Panc1 (cell line): Measurements from ENCODE around the gene PTPRH. TPM values are rescaled to one million over a fixed set of nuclear protein-coding genes. Genes with fewer than 3 reads are reported as not detected.

Experiments used
- ATAC-seq: fragments of 200-7000 bp; cut with Tn5 transposase; 2 replicates; pipeline ENCODE4 v1.9.1; 2020; ENCODE audit warnings: mild to moderate bottlenecking, moderate library complexity
- BruUV-seq: library from RNA; stranded (reverse); fragments of 400-500 nt; replicated peaks from 2 replicates; lab custom pipeline; 2021; lab: Mats Ljungman, UMichigan
- CTCF ChIA-PET: fragments of 300-600 bp; sonication (Branson Sonifier 250); formaldehyde crosslinking; loops from one replicate; lab custom pipeline; 2022; ENCODE audit warnings: antibody characterized with exemption; lab: Charles Lee
- POLR2A ChIA-PET: fragments of 300-600 bp; sonication (Branson Sonifier 250); formaldehyde crosslinking; loops from one replicate; lab custom pipeline; 2022; ENCODE audit warnings: antibody characterized with exemption; lab: Charles Lee
- DNase-seq: peaks from one replicate; pipeline ENCODE4 v3.0.0-alpha.2; 2010; ENCODE audit warnings: low read depth, low spot score
- H3K27ac ChIP-seq: 2 replicates; pipeline ENCODE4 v1.5.1; 2011; ENCODE audit warnings: mild to moderate bottlenecking, low read length, inconsistent platforms
- H3K27me3 ChIP-seq: fragments of 200-500 bp; sonication (Bioruptor generic); 2 replicates; pipeline ENCODE4 v1.6.0; 2014; ENCODE audit warnings: low read length, inconsistent platforms; ENCODE audit not compliant: control insufficient read depth, insufficient read depth
- H3K36me3 ChIP-seq: fragments of 200-500 bp; sonication (Bioruptor generic); 2 replicates; pipeline ENCODE4 v1.5.1; 2014; ENCODE audit warnings: inconsistent platforms, mild to moderate bottlenecking, low read length, moderate library complexity; ENCODE audit not compliant: control insufficient read depth, insufficient read depth
- H3K4me1 ChIP-seq: 2 replicates; pipeline ENCODE4 v1.5.1; 2011; ENCODE audit warnings: inconsistent platforms, mild to moderate bottlenecking, low read length, moderate library complexity; ENCODE audit not compliant: control insufficient read depth, insufficient read depth
- H3K4me3 ChIP-seq, 2 experiments: 2 replicates each; pipeline ENCODE4 v1.5.1; 2011 to 2012; ENCODE audit warnings: low read depth in 2 of 2, low read length in 2 of 2, mild to moderate bottlenecking in 2 of 2, inconsistent platforms in 1 of 2, moderate library complexity in 1 of 2
- H3K9me3 ChIP-seq: fragments of 200-500 bp; sonication (Bioruptor generic); 2 replicates; pipeline ENCODE4 v1.5.1; 2014; ENCODE audit warnings: low read depth, mild to moderate bottlenecking, inconsistent platforms, low read length, moderate library complexity; ENCODE audit not compliant: control insufficient read depth, insufficient read depth
- POLR2AphosphoS5 ChIP-seq: IDR thresholded peaks from 2 replicates; pipeline ENCODE4 v1.6.1; 2012; ENCODE audit warnings: mild to moderate bottlenecking, low read depth, low read length, moderate library complexity
- SIN3A ChIP-seq: IDR thresholded peaks from 2 replicates; pipeline ENCODE4 v1.6.1; 2012; ENCODE audit warnings: low read depth, mild to moderate bottlenecking, low read length, moderate library complexity, borderline replicate concordance; ENCODE audit not compliant: insufficient read depth
- TCF7L2 ChIP-seq: IDR thresholded peaks from 2 replicates; pipeline ENCODE4 v1.6.1; 2011; ENCODE audit warnings: mild to moderate bottlenecking, low read depth, low read length, inconsistent platforms
- in situ Hi-C: cut with HindIII; loops from 2 replicates; pipeline ENCODE4 v1.10.0; 2016; ENCODE audit warnings: low sequenced_read_pairs, low pct_unique_long_range_greater_than_20kb
- intact Hi-C: fragments of 100-400 bp; cut with micrococcal nuclease; formaldehyde crosslinking; loops from one replicate; pipeline ENCODE4 v1.10.0; 2022; ENCODE audit not compliant: unreplicated experiment
- total RNA-seq: library from RNA; stranded (reverse); gene quantifications from one replicate; pipeline ENCODE4 v1.2.1, GENCODE V29; 2021; ENCODE audit not compliant: unreplicated experiment
- TF ChIP-seq, protein P1 (sequence below): fragments of 450-650 bp; IDR thresholded peaks from 2 replicates; pipeline ENCODE4 v1.5.1; 2017; ENCODE audit warnings: mild to moderate bottlenecking
- TF ChIP-seq, protein P2 (sequence below), 2 experiments: IDR thresholded peaks; 2 replicates each; pipeline ENCODE4 v1.6.1; 2011 to 2012; ENCODE audit warnings: low read depth in 2 of 2, control low read depth in 1 of 2, low read length in 1 of 2, mild to moderate bottlenecking in 1 of 2, moderate library complexity in 1 of 2; ENCODE audit not compliant: insufficient read depth in 1 of 2

Gene PTPRH
- total RNA-seq, 1 experiment from 2014 or later = 42.8 TPM

DNA sequence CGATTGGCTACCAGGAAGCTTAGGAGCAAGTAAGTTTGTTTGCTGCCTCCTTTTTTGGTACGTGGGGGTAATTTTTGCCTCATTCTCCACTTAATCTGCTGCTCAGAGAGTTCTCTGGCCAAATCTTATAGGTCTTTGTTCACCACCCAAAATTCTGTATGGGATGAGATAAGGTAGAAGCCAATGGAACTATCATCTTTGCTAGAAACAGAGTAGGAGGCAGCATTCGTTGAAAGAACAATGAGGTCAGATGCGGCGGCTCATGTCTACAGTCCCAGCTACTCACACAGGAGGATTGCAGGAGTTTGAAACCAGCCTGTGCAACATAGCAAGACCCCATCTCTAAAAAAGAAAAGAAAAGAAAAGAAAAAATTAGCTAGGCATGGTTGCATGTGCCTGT is 37.9 kb downstream of the PTPRH start:
- peaks cover 8% of the 10 kb centered on the region for H3K4me1 ChIP-seq
- no peaks in the 10 kb centered on the region for H3K9me3 ChIP-seq
- ATAC-seq = no peak
- no peak for DNase-seq
- no peaks in the 10 kb centered on the region for H3K36me3 ChIP-seq
- no peaks in the 10 kb centered on the region for H3K27me3 ChIP-seq
- H3K4me3 ChIP-seq = no peak overlapping the region
- TF ChIP-seq, protein P1, sequence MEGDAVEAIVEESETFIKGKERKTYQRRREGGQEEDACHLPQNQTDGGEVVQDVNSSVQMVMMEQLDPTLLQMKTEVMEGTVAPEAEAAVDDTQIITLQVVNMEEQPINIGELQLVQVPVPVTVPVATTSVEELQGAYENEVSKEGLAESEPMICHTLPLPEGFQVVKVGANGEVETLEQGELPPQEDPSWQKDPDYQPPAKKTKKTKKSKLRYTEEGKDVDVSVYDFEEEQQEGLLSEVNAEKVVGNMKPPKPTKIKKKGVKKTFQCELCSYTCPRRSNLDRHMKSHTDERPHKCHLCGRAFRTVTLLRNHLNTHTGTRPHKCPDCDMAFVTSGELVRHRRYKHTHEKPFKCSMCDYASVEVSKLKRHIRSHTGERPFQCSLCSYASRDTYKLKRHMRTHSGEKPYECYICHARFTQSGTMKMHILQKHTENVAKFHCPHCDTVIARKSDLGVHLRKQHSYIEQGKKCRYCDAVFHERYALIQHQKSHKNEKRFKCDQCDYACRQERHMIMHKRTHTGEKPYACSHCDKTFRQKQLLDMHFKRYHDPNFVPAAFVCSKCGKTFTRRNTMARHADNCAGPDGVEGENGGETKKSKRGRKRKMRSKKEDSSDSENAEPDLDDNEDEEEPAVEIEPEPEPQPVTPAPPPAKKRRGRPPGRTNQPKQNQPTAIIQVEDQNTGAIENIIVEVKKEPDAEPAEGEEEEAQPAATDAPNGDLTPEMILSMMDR = no peak
- TF ChIP-seq TCF7L2 (no peak), SIN3A (no peak), POLR2AphosphoS5 (no peak)
- TF ChIP-seq, protein P2, sequence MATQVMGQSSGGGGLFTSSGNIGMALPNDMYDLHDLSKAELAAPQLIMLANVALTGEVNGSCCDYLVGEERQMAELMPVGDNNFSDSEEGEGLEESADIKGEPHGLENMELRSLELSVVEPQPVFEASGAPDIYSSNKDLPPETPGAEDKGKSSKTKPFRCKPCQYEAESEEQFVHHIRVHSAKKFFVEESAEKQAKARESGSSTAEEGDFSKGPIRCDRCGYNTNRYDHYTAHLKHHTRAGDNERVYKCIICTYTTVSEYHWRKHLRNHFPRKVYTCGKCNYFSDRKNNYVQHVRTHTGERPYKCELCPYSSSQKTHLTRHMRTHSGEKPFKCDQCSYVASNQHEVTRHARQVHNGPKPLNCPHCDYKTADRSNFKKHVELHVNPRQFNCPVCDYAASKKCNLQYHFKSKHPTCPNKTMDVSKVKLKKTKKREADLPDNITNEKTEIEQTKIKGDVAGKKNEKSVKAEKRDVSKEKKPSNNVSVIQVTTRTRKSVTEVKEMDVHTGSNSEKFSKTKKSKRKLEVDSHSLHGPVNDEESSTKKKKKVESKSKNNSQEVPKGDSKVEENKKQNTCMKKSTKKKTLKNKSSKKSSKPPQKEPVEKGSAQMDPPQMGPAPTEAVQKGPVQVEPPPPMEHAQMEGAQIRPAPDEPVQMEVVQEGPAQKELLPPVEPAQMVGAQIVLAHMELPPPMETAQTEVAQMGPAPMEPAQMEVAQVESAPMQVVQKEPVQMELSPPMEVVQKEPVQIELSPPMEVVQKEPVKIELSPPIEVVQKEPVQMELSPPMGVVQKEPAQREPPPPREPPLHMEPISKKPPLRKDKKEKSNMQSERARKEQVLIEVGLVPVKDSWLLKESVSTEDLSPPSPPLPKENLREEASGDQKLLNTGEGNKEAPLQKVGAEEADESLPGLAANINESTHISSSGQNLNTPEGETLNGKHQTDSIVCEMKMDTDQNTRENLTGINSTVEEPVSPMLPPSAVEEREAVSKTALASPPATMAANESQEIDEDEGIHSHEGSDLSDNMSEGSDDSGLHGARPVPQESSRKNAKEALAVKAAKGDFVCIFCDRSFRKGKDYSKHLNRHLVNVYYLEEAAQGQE (IDR thresholded peaks at IDR 0.05; ENCODE audit: insufficient read depth in 1 of 2, low read depth in 2 of 2, low read length in 1 of 2) = no peak
- BruUV-seq = no TSS peak
- no peak overlapping the region for H3K27ac ChIP-seq
- intact Hi-C loops = no loop called here
- ChIA-PET CTCF (no interaction called here), POLR2A (no interaction called here)
- in situ Hi-C loops = no loop called here

DNA sequence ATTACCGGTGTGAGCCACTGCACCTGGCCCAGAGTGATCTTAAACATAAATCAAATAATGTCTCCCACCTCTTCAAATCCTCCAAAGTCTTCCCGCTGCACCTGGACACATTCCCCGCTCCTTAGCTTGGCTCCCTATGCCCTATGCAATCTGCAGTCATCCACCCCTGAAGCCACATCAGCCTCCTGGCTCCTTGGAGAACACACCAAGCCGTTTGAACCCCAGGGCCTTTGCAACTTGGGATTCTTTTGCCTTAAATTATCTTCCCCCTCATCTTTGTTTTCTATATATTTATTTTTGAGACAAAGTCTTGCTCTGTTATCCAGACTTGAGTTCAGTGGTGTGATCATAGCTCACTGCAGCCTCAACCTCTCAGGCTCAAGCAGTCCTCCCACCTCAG is 40.2 kb downstream of the PTPRH start:
- POLR2A ChIA-PET = no interaction called here
- no peaks in the 10 kb centered on the region for H3K27me3 ChIP-seq
- no peaks in the 10 kb centered on the region for H3K36me3 ChIP-seq
- in situ Hi-C loops = no loop called here
- H3K9me3 ChIP-seq = no peaks in the 10 kb centered on the region
- peaks cover 11% of the 10 kb centered on the region for H3K4me1 ChIP-seq
- no peak for DNase-seq
- no peak overlapping the region for H3K4me3 ChIP-seq
- intact Hi-C loops = no loop called here
- TF ChIP-seq TCF7L2 (no peak), SIN3A (no peak), POLR2AphosphoS5 (no peak)
- TF ChIP-seq, protein P1 = no peak
- TF ChIP-seq, protein P2 (IDR thresholded peaks at IDR 0.05; ENCODE audit: insufficient read depth in 1 of 2, low read depth in 2 of 2, low read length in 1 of 2) = no peak
- CTCF ChIA-PET = no interaction called here
- no peak for ATAC-seq
- no peak overlapping the region for H3K27ac ChIP-seq
- BruUV-seq = no TSS peak
